ENCODE results near the gene COX15.
"Not testable (repeated sequence)": the region's sequence is repeated elsewhere in the genome, so short reads cannot be mapped to it uniquely, and the experiment has no call there.

COX15 gene

GRCh38 chr10:99732033-99732842, at the start of gene COX15, which contains the start of gene CUTC:
COX15 (minus strand) TSS chr10:99732127; CDS start chr10:99732049, 78 bp downstream.
CUTC (plus strand) TSS chr10:99732234; CDS start chr10:99732349, 115 bp downstream.
- DNase-seq: peak; percentile 92

- DNase-seq: no peak
Measured at GRCh38 chr10:99779335-99779734, 47.4 kb upstream of the COX15 start.

- no peak for DNase-seq
Measured at GRCh38 chr10:99777918-99778714, 46.2 kb upstream of the COX15 start.

GRCh38 chr10:99775850-99776249, 43.9 kb upstream of the COX15 start:
- no peak for DNase-seq

GRCh38 chr10:99770408-99771045, 38.6 kb upstream of the COX15 start:
- DNase-seq: no peak

GRCh38 chr10:99769706-99770105, 37.8 kb upstream of the COX15 start:
- DNase-seq: no peak

GRCh38 chr10:99768556-99768955, 36.6 kb upstream of the COX15 start:
- DNase-seq: no peak

- no peak for DNase-seq
Measured at GRCh38 chr10:99767901-99768300, 36.0 kb upstream of the COX15 start.

GRCh38 chr10:99766302-99766681, 34.4 kb upstream of the COX15 start:
- DNase-seq: no peak

- no peak for DNase-seq
Measured at GRCh38 chr10:99765672-99766301, 33.9 kb upstream of the COX15 start.

GRCh38 chr10:99761365-99761764, 29.4 kb upstream of the COX15 start:
- DNase-seq: no peak

- no peak for DNase-seq
Measured at GRCh38 chr10:99760321-99760720, 28.4 kb upstream of the COX15 start.

- no peak for DNase-seq
Measured at GRCh38 chr10:99758211-99758891, 26.4 kb upstream of the COX15 start.

- DNase-seq: no peak
Measured at GRCh38 chr10:99756159-99756558, 24.2 kb upstream of the COX15 start.

GRCh38 chr10:99754670-99755069, 22.7 kb upstream of the COX15 start:
- DNase-seq: no peak

- no peak for DNase-seq
Measured at GRCh38 chr10:99750641-99751040, 18.7 kb upstream of the COX15 start.

GRCh38 chr10:99748823-99749451, 17.0 kb upstream of the COX15 start:
- DNase-seq: no peak

GRCh38 chr10:99746166-99746565, 14.2 kb upstream of the COX15 start:
- DNase-seq: not testable (repeated sequence)

GRCh38 chr10:99743841-99744240, 11.9 kb upstream of the COX15 start:
- no peak for DNase-seq

GRCh38 chr10:99742701-99743100, 10.8 kb upstream of the COX15 start:
- no peak for DNase-seq

GRCh38 chr10:99742254-99742653, 10.3 kb upstream of the COX15 start:
- no peak for DNase-seq
